ENCODE results near the gene SLC4A4.

DNA sequence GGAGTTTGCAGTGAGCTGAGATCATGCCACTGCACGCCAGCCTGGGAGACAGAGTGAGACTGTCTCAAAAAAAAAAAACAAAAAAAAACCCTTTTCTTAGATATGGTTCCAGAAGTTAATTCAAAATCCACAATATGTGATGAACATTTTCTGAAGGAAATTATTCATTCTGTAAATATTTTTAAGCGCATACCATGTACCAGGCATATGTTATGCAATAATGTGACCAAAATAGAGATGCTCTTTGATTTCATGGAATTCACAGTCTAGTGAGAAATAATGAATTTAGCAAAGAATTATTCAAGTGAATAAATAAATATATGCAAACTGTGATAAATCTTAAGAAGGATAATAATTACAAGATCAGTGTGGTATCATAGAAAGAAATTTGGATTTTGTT lies 270.3 kb downstream of the SLC4A4 start:
- TF ChIP-seq, protein P1, sequence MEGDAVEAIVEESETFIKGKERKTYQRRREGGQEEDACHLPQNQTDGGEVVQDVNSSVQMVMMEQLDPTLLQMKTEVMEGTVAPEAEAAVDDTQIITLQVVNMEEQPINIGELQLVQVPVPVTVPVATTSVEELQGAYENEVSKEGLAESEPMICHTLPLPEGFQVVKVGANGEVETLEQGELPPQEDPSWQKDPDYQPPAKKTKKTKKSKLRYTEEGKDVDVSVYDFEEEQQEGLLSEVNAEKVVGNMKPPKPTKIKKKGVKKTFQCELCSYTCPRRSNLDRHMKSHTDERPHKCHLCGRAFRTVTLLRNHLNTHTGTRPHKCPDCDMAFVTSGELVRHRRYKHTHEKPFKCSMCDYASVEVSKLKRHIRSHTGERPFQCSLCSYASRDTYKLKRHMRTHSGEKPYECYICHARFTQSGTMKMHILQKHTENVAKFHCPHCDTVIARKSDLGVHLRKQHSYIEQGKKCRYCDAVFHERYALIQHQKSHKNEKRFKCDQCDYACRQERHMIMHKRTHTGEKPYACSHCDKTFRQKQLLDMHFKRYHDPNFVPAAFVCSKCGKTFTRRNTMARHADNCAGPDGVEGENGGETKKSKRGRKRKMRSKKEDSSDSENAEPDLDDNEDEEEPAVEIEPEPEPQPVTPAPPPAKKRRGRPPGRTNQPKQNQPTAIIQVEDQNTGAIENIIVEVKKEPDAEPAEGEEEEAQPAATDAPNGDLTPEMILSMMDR (IDR thresholded peaks at IDR 0.05; ENCODE audit: insufficient read depth, low read depth, low read length), result no peak
- TF ChIP-seq EZH2 (IDR thresholded peaks at IDR 0.05; ENCODE audit: insufficient read depth, low read length), result no peak
